HepG2 (cell line): ENCODE measurements around the gene INO80E. TPM values are rescaled to one million over a fixed set of nuclear protein-coding genes. Genes with fewer than 3 reads are reported as not detected.

Experiments
- DMAP1 ChIP-seq: IDR thresholded peaks from 2 replicates; pipeline ENCODE4 v1.6.1; 2016
- FOXK2 ChIP-seq: fragments of 450-650 bp; IDR thresholded peaks from 2 replicates; pipeline ENCODE4 v1.6.1; 2016
- HMG20A ChIP-seq: IDR thresholded peaks from 2 replicates; pipeline ENCODE4 v1.6.1; 2016; ENCODE audit warnings: borderline replicate concordance
- IKZF1 ChIP-seq: fragments of 450-650 bp; IDR thresholded peaks from 2 replicates; pipeline ENCODE4 v1.7.1; 2016
- IRF1 ChIP-seq: sonication (generic); formaldehyde crosslinking; IDR thresholded peaks from 2 replicates; pipeline ENCODE4 v1.4.0; 2020; ENCODE audit warnings: low read depth, mild to moderate bottlenecking, missing genetic modification reagents
- ISX ChIP-seq: sonication (generic); formaldehyde crosslinking; conservative IDR thresholded peaks from 2 replicates; pipeline ENCODE4 v1.5.0; 2020; ENCODE audit warnings: missing genetic modification reagents
- JUN ChIP-seq: sonication (generic); formaldehyde crosslinking; IDR thresholded peaks from 2 replicates; pipeline ENCODE4 v1.4.0; 2020; ENCODE audit warnings: mild to moderate bottlenecking, missing genetic modification reagents
- MXD4 ChIP-seq: IDR thresholded peaks from 2 replicates; pipeline ENCODE4 v1.6.1; 2016; ENCODE audit warnings: mild to moderate bottlenecking, missing biosample characterization, missing genetic modification reagents
- NFRKB ChIP-seq: fragments of 450-650 bp; IDR thresholded peaks from 2 replicates; pipeline ENCODE4 v1.6.1; 2017
- NONO ChIP-seq, 2 experiments: fragments of 450-650 bp in 1 of 2; sonication (generic) in 1 of 2; formaldehyde crosslinking in 1 of 2; IDR thresholded peaks in 1 of 2; conservative IDR thresholded peaks in 1 of 2; 2 replicates each; pipeline versions ENCODE4 v1.6.1 to v1.8.0; 2017 to 2022; ENCODE audit warnings: mild to moderate bottlenecking in 1 of 2, missing genetic modification reagents in 1 of 2, moderate library complexity in 1 of 2
- PRDM10 ChIP-seq: sonication (generic); formaldehyde crosslinking; IDR thresholded peaks from 2 replicates; pipeline ENCODE4 v1.4.0; 2020; ENCODE audit warnings: low read depth, missing genetic modification reagents
- RFX1 ChIP-seq: fragments of 450-650 bp; IDR thresholded peaks from 2 replicates; pipeline ENCODE4 v1.6.1; 2017
- RFX3 ChIP-seq: IDR thresholded peaks from 2 replicates; pipeline ENCODE4 v1.6.1; 2016; ENCODE audit warnings: missing biosample characterization, missing genetic modification reagents
- THRA ChIP-seq: sonication (generic); formaldehyde crosslinking; IDR thresholded peaks from 2 replicates; pipeline ENCODE4 v1.4.0; 2020; ENCODE audit warnings: missing genetic modification reagents, borderline replicate concordance
- ZFP36L1 ChIP-seq: sonication (generic); formaldehyde crosslinking; IDR thresholded peaks from 2 replicates; pipeline ENCODE4 v1.8.0; 2022; ENCODE audit warnings: mild to moderate bottlenecking, missing genetic modification reagents, moderate library complexity
- ZGPAT ChIP-seq: IDR thresholded peaks from 2 replicates; pipeline ENCODE4 v1.6.1; 2016; ENCODE audit warnings: mild to moderate bottlenecking
- ZIK1 ChIP-seq: sonication (generic); formaldehyde crosslinking; IDR thresholded peaks from 2 replicates; pipeline ENCODE4 v1.5.0; 2020; ENCODE audit warnings: mild to moderate bottlenecking, low read depth, missing genetic modification reagents, borderline replicate concordance
- ZNF260 ChIP-seq: sonication (generic); formaldehyde crosslinking; IDR thresholded peaks from 2 replicates; pipeline ENCODE4 v1.4.0; 2020; ENCODE audit warnings: missing genetic modification reagents, low read depth, mild to moderate bottlenecking, borderline replicate concordance
- ZNF576 ChIP-seq: sonication (generic); formaldehyde crosslinking; IDR thresholded peaks from 2 replicates; pipeline ENCODE4 v1.4.0; 2020; ENCODE audit warnings: mild to moderate bottlenecking, missing genetic modification reagents
- ZNF75D ChIP-seq: sonication (generic); formaldehyde crosslinking; IDR thresholded peaks from 2 replicates; pipeline ENCODE4 v1.8.1; 2023; ENCODE audit warnings: missing genetic modification reagents, mild to moderate bottlenecking, borderline replicate concordance
- ZNF761 ChIP-seq: sonication (generic); formaldehyde crosslinking; conservative IDR thresholded peaks from 2 replicates; pipeline ENCODE4 v1.4.0; 2020; ENCODE audit warnings: mild to moderate bottlenecking, missing genetic modification reagents
- ZNF841 ChIP-seq: sonication (generic); formaldehyde crosslinking; IDR thresholded peaks from 2 replicates; pipeline ENCODE4 v1.8.1; 2023; ENCODE audit warnings: missing genetic modification reagents, borderline replicate concordance
- polyA plus RNA-seq, 8 experiments: library from polyadenylated mRNA; depleted of rRNA in 3 of 8; stranded (reverse) in 7 of 8; unstranded in 1 of 8; fragments of >200 nt; fragmentation: Illumina TruSeq in 4 of 8; extraction: Trizol in 4 of 8; gene quantifications; 2 replicates each; pipeline versions ENCODE4 v1.2.1 to v1.2.3, GENCODE V29; 2011 to 2016; ENCODE audit warnings: low read depth in 4 of 8, missing spikeins in 1 of 8, mixed read lengths in 1 of 8; ENCODE audit not compliant: insufficient read depth in 1 of 8
- total RNA-seq, 5 experiments: library from RNA; depleted of rRNA; stranded (reverse); fragments of >200 nt; fragmentation: Illumina TruSeq; extraction: Trizol; gene quantifications; 2 replicates each; pipeline ENCODE4 v1.2.3, GENCODE V29; 2016; ENCODE audit warnings: low read depth in 1 of 5
- TF ChIP-seq, protein P1 (sequence below): conservative IDR thresholded peaks from 2 replicates; pipeline ENCODE4 v1.6.1; 2018; ENCODE audit warnings: missing genetic modification reagents

Gene INO80E
- total and polyA plus RNA-seq, 2 of the 13 experiments (the other 11 are each of a cell fraction or from before 2014, with no cell fraction given), result 25.8 to 45.6 TPM

DNA sequence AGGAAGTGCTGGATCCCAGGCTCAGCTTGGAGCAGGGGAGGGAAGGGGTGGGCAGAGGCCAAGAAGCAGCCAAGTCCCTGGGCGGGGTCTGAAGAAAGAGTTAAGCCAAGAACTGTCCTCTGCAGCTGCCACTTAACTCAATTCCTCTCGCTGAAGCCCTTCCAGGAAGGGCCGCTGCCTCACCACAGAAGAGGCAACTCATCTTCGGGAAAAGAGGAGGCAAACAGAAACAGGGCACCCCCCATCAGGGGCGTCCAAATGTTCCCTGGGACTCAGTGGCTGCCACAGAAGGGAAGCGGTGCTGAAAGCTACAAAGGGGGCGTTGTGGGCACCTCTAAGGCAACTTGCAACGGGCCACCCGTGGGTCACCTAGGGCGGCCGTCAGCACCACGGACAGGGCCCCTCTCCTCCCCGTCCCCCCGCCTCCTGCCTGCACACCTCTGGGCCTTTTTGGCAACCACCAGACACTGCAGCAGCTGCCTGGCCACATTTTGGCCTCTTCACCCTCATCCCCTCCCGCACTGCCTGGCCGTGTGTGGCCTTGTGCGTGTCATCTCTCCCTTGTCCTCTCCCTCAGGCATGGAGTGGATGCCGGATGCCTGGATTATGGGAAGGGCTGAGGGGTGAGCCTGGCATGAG lies 32.5 kb downstream of the INO80E start (continued):
- TF ChIP-seq ZFP36L1 (CRISPR knock-in tag), result no peak
- TF ChIP-seq DMAP1 (CRISPR knock-in tag), result no peak
- TF ChIP-seq PRDM10 (CRISPR knock-in tag), result 0 out of 2 replicates have a peak, but pooled peaks have one; percentile 34
- 0 out of 2 replicates have a peak, but pooled peaks have one; percentile 19 for TF ChIP-seq ZNF75D
- TF ChIP-seq ISX (CRISPR knock-in tag), result no peak
- no peak for TF ChIP-seq IKZF1
- TF ChIP-seq RFX3, result no peak
- TF ChIP-seq ZIK1 (CRISPR knock-in tag), result no peak
- TF ChIP-seq JUN (CRISPR knock-in tag), result no peak
- no peak for TF ChIP-seq ZNF576 (CRISPR knock-in tag)
- TF ChIP-seq IRF1 (CRISPR knock-in tag), result no peak
- no peak for TF ChIP-seq FOXK2
- no peak for TF ChIP-seq NONO (IDR thresholded peaks at IDR 0.05)
- TF ChIP-seq NONO (CRISPR knock-in tag; conservative IDR thresholded peaks at IDR 0.05), result no peak
- no peak for TF ChIP-seq ZNF761 (CRISPR knock-in tag)
- no peak for TF ChIP-seq MXD4 (CRISPR knock-in tag)
- no peak for TF ChIP-seq ZNF841 (CRISPR knock-in tag)
- TF ChIP-seq, protein P1, sequence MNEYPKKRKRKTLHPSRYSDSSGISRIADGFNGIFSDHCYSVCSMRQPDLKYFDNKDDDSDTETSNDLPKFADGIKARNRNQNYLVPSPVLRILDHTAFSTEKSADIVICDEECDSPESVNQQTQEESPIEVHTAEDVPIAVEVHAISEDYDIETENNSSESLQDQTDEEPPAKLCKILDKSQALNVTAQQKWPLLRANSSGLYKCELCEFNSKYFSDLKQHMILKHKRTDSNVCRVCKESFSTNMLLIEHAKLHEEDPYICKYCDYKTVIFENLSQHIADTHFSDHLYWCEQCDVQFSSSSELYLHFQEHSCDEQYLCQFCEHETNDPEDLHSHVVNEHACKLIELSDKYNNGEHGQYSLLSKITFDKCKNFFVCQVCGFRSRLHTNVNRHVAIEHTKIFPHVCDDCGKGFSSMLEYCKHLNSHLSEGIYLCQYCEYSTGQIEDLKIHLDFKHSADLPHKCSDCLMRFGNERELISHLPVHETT (CRISPR knock-in tag), result no peak
- no peak for TF ChIP-seq ZNF260
- TF ChIP-seq ZGPAT (CRISPR knock-in tag), result peak; percentile 42; the same call in 1 of the 2 replicates
- TF ChIP-seq RFX1, result no peak
- peak; percentile 21; the same call in 1 of the 2 replicates for TF ChIP-seq THRA
- no peak for TF ChIP-seq NFRKB
- TF ChIP-seq HMG20A (CRISPR knock-in tag), result no peak
